SK-N-SH (cell line): ENCODE data around the gene PRPF40B. TPM values are rescaled to one million over a fixed set of nuclear protein-coding genes. Genes with fewer than 3 reads are reported as not detected.

ENCODE experiments used
- CTCF ChIA-PET: fragments of 300-600, 350-600 bp; formaldehyde crosslinking; extraction: SDS; loops from one replicate; lab custom pipeline; 2021; lab: Yijun Ruan, JAX
- POLR2A ChIA-PET: fragments of 350-600 bp; sonication (Branson Sonifier 250); formaldehyde crosslinking; extraction: SDS; loops from one replicate; lab custom pipeline; 2020; ENCODE audit warnings: antibody characterized with exemption, inconsistent platforms; lab: Yijun Ruan, JAX
- DNase-seq: peaks from one replicate; pipeline ENCODE4 v3.0.0; 2012
- H2AFZ ChIP-seq: fragments of 200-600 bp; sonication (generic); 2 replicates; pipeline ENCODE4 v1.8.1; 2016; ENCODE audit warnings: antibody characterized with exemption, mild to moderate bottlenecking, low read depth
- H3F3A ChIP-seq: fragments of 200-600 bp; sonication (generic); replicated peaks from 2 replicates; pipeline ENCODE3; 2016; ENCODE audit warnings: antibody characterized with exemption, mild to moderate bottlenecking; ENCODE audit not compliant: insufficient read depth
- H3K27ac ChIP-seq, 2 experiments: fragments of 200-500 bp in 1 of 2; fragments of 200-600 bp in 1 of 2; sonication (Bioruptor generic) in 1 of 2; sonication (generic), shearing (Covaris generic) in 1 of 2; 2 replicates each; pipeline versions ENCODE4 v1.5.1 to v1.6.1; 2014 to 2016; ENCODE audit warnings: low read depth in 2 of 2, inconsistent platforms in 1 of 2, low read length in 1 of 2, mild to moderate bottlenecking in 1 of 2, mixed read lengths in 1 of 2
- H3K27me3 ChIP-seq: fragments of 200-600 bp; sonication (generic), shearing (Covaris generic); 2 replicates; pipeline ENCODE4 v1.6.1; 2016; ENCODE audit warnings: mixed run types; ENCODE audit not compliant: insufficient read depth
- H3K36me3 ChIP-seq, 2 experiments: fragments of 200-500 bp in 1 of 2; fragments of 200-600 bp in 1 of 2; sonication (Bioruptor generic) in 1 of 2; sonication (generic) in 1 of 2; replicated peaks in 1 of 2; 2 replicates each; pipeline versions ENCODE3 to v1.5.1; 2014 to 2016; ENCODE audit warnings: low read length in 1 of 2, mild to moderate bottlenecking in 1 of 2; ENCODE audit not compliant: insufficient read depth in 2 of 2, control insufficient read depth in 1 of 2
- H3K4me1 ChIP-seq, 2 experiments: fragments of 200-500 bp in 1 of 2; fragments of 200-600 bp in 1 of 2; sonication (Bioruptor generic) in 1 of 2; sonication (generic), shearing (Covaris generic) in 1 of 2; 2 replicates each; pipeline versions ENCODE4 v1.5.1 to v1.6.1; 2014 to 2016; ENCODE audit warnings: low read depth in 1 of 2, low read length in 1 of 2, mixed run types in 1 of 2; ENCODE audit not compliant: insufficient read depth in 2 of 2, control insufficient read depth in 1 of 2
- H3K4me2 ChIP-seq: fragments of 200-600 bp; sonication (generic), shearing (Covaris generic); 2 replicates; pipeline ENCODE4 v1.6.1; 2017; ENCODE audit warnings: mixed run types
- H3K4me3 ChIP-seq, 2 experiments: fragments of 200-500 bp in 1 of 2; fragments of 200-600 bp in 1 of 2; sonication (Bioruptor generic) in 1 of 2; sonication (generic), shearing (Covaris generic) in 1 of 2; 2 replicates each; pipeline versions ENCODE4 v1.5.1 to v1.8.1; 2014 to 2016; ENCODE audit warnings: low read depth in 2 of 2, inconsistent platforms in 1 of 2, low read length in 1 of 2, mild to moderate bottlenecking in 1 of 2, mixed read lengths in 1 of 2, moderate library complexity in 1 of 2
- H3K79me2 ChIP-seq: fragments of 200-600 bp; sonication (generic); 2 replicates; pipeline ENCODE4 v1.8.1; 2017; ENCODE audit warnings: mild to moderate bottlenecking; ENCODE audit not compliant: insufficient read depth
- H3K9ac ChIP-seq: fragments of 200-600 bp; sonication (generic); 2 replicates; pipeline ENCODE4 v1.6.1; 2017; ENCODE audit warnings: mixed run types
- H3K9me2 ChIP-seq: fragments of 200-600 bp; sonication (generic); 2 replicates; pipeline ENCODE4 v1.6.1; 2017; ENCODE audit warnings: mixed run types
- H3K9me3 ChIP-seq: fragments of 200-600 bp; sonication (generic); 2 replicates; pipeline ENCODE4 v1.6.1; 2017; ENCODE audit warnings: mixed run types, mild to moderate bottlenecking, moderate library complexity
- H4K20me1 ChIP-seq: fragments of 200-600 bp; sonication (generic); 2 replicates; pipeline ENCODE4 v1.6.1; 2017; ENCODE audit warnings: mild to moderate bottlenecking, mixed run types; ENCODE audit not compliant: insufficient read depth
- CHD2 ChIP-seq: fragments of 150-350 bp; IDR thresholded peaks from 2 replicates; pipeline ENCODE4 v1.6.1; 2018; ENCODE audit warnings: low read length; ENCODE audit not compliant: partially characterized antibody
- ELF1 ChIP-seq: IDR thresholded peaks from 2 replicates; pipeline ENCODE4 v1.4.0; 2012
- EP300 ChIP-seq, 2 experiments: IDR thresholded peaks; 2 replicates each; pipeline versions ENCODE4 v1.4.0 to v1.6.1; 2012; ENCODE audit warnings: borderline replicate concordance in 1 of 2, low read depth in 1 of 2, low read length in 1 of 2
- FOXJ3 ChIP-seq: sonication (generic); formaldehyde crosslinking; IDR thresholded peaks from 2 replicates; pipeline ENCODE4 v1.5.1; 2020; ENCODE audit warnings: mild to moderate bottlenecking, missing genetic modification reagents
- FOXM1 ChIP-seq: IDR thresholded peaks from 2 replicates; pipeline ENCODE4 v1.4.0; 2012; ENCODE audit warnings: low read depth, mild to moderate bottlenecking
- MAX ChIP-seq: IDR thresholded peaks from 2 replicates; pipeline ENCODE4 v1.4.0; 2012; ENCODE audit warnings: low read depth
- MEF2A ChIP-seq: IDR thresholded peaks from 2 replicates; pipeline ENCODE4 v1.4.0; 2012; ENCODE audit warnings: low read depth, borderline replicate concordance
- MXI1 ChIP-seq: IDR thresholded peaks from 2 replicates; pipeline ENCODE4 v1.6.1; 2012; ENCODE audit warnings: mild to moderate bottlenecking, low read depth, low read length, improper control_type of control experiment
- PBX3 ChIP-seq: IDR thresholded peaks from 2 replicates; pipeline ENCODE4; 2012
- REST ChIP-seq: IDR thresholded peaks from 2 replicates; pipeline ENCODE4 v1.6.1; 2012; ENCODE audit warnings: mild to moderate bottlenecking, low read depth, low read length, moderate library complexity
- RFX5 ChIP-seq: IDR thresholded peaks from 2 replicates; pipeline ENCODE4 v1.6.1; 2012; ENCODE audit warnings: mild to moderate bottlenecking, improper control_type of control experiment, low read length
- SIN3A ChIP-seq: IDR thresholded peaks from 2 replicates; pipeline ENCODE4 v1.6.1; 2012; ENCODE audit warnings: low read depth, mild to moderate bottlenecking, low read length, moderate library complexity, borderline replicate concordance
- SMC3 ChIP-seq: IDR thresholded peaks from 2 replicates; pipeline ENCODE4 v1.6.1; 2012; ENCODE audit warnings: low read depth, low read length, improper control_type of control experiment
- TAF1 ChIP-seq: IDR thresholded peaks from 2 replicates; pipeline ENCODE4 v1.6.1; 2012; ENCODE audit warnings: low read depth, mild to moderate bottlenecking, low read length, moderate library complexity, borderline replicate concordance
- TCF12 ChIP-seq: IDR thresholded peaks from 2 replicates; pipeline ENCODE4 v1.4.0; 2012
- YY1 ChIP-seq: IDR thresholded peaks from 2 replicates; pipeline ENCODE4 v1.4.0; 2012; ENCODE audit warnings: low read depth, mild to moderate bottlenecking
- WGBS: methylation state at CpG from one replicate; pipeline ENCODE4 v1.1.6; 2017; ENCODE audit warnings: low lambda C conversion rate; 5-methylcytosine and 5-hydroxymethylcytosine counted together
- polyA plus RNA-seq, 3 experiments: library from polyadenylated mRNA; depleted of rRNA; stranded (reverse); fragments of >200 nt; gene quantifications; 2 replicates each; pipeline ENCODE4 v1.2.3, GENCODE V29; 2012

Gene PRPF40B
- polyA plus RNA-seq, 1 of the 3 experiments (the other 2 are of a cell fraction) = 27.0 TPM

GRCh38 chr12:49631336-49631907 is 8.1 kb downstream of the PRPF40B start (continued):
- TF ChIP-seq RFX5 (no peak), PBX3 (no peak)

- Histone ChIP-seq H3K27ac (no peak overlapping the region), H3K9me3 (no peaks in the 10 kb centered on the region), H3F3A (peaks cover 35% of the 10 kb centered on the region), H3K4me2 (no peak overlapping the region), H3K79me2 (peaks cover 3% of the 10 kb centered on the region; the same call in 1 of the 2 replicates), H4K20me1 (no peaks in the 10 kb centered on the region), H3K36me3 (peaks cover 0 to 23% of the 10 kb centered on the region in 2 experiments), H3K4me3 (no peak overlapping the region), H3K27me3 (no peaks in the 10 kb centered on the region), H3K4me1 (peaks cover 9 to 11% of the 10 kb centered on the region in 2 experiments; a peak in 3 of 4 replicates), H3K9ac (no peak overlapping the region), H3K9me2 (no peaks in the 10 kb centered on the region), H2AFZ (no peak overlapping the region)
- CTCF ChIA-PET = interaction anchor here (0.8 to 30.5 kb wide), 5 partner anchors 8 to 289 kb away, joined by 3 to 590 read pairs (median 14); partner anchors contain the start of genes FMNL3 and PRPF40B
- DNase-seq = no peak
- POLR2A ChIA-PET = no interaction called here
- no peak for TF ChIP-seq SMC3
- no peak for TF ChIP-seq CHD2
- TF ChIP-seq MEF2A = no peak
- TF ChIP-seq MXI1 = no peak
- TF ChIP-seq YY1 = no peak
- no peak for TF ChIP-seq FOXJ3
- no peak for TF ChIP-seq ELF1
- TF ChIP-seq MAX = no peak
- 84% methylated on average over 4 of the region's 9 CpGs for WGBS
Measured at GRCh38 chr12:49632401-49632800, 9.0 kb downstream of the PRPF40B start.

GRCh38 chr12:49632986-49633702 is 9.8 kb downstream of the PRPF40B start:
- H3K9ac ChIP-seq = no peak overlapping the region
- peaks cover 3% of the 10 kb centered on the region; the same call in 1 of the 2 replicates for H3K79me2 ChIP-seq
- H2AFZ ChIP-seq = no peak overlapping the region
- peaks cover 28% of the 10 kb centered on the region for H3F3A ChIP-seq
- H3K9me2 ChIP-seq = no peaks in the 10 kb centered on the region
- H3K9me3 ChIP-seq = no peaks in the 10 kb centered on the region
- peaks cover 1 to 14% of the 10 kb centered on the region in 2 experiments; a peak in 2 of 4 replicates for H3K4me1 ChIP-seq
- ChIA-PET CTCF (interaction anchor here (0.7 to 30.5 kb wide), 5 partner anchors 10 to 842 kb away, joined by 3 to 590 read pairs (median 14); partner anchors contain the start of genes FMNL3 and PRPF40B), POLR2A (no interaction called here)
- no peak overlapping the region for H3K4me3 ChIP-seq
- TF ChIP-seq TAF1 = no peak
- TF ChIP-seq FOXM1 = no peak
- no peak for TF ChIP-seq SIN3A
- no peak for TF ChIP-seq TCF12
- no peak for TF ChIP-seq EP300 (IDR thresholded peaks at IDR 0.05; ENCODE audit: borderline replicate concordance in 1 of 2, low read depth in 1 of 2, low read length in 1 of 2)
- TF ChIP-seq REST = no peak
- H3K4me2 ChIP-seq = no peak overlapping the region
- no peak for DNase-seq
- 97% methylated on average over 8 of the region's 8 CpGs for WGBS
- peaks cover 0 to 27% of the 10 kb centered on the region in 2 experiments for H3K36me3 ChIP-seq
- no peak overlapping the region for H3K27ac ChIP-seq
- no peaks in the 10 kb centered on the region for H3K27me3 ChIP-seq
- no peaks in the 10 kb centered on the region for H4K20me1 ChIP-seq
